Right lobe of liver (tissue), 6 donors: ENCODE data around the gene HPS6. TPM values are rescaled to one million over a fixed set of nuclear protein-coding genes. Genes with fewer than 3 reads are reported as not detected.

Experiments
- ATAC-seq, 4 donors: fragments of 200-7000 bp; cut with Tn5 transposase; one replicate each; pipeline ENCODE4 v1.9.1; 2020; ENCODE audit warnings: mild to moderate bottlenecking in 4 of 4, moderate library complexity in 4 of 4
- DNase-seq, 3 donors: peaks; one replicate each; pipeline ENCODE4 v3.0.0-alpha.2; 2020
- H3K27ac ChIP-seq, 3 donors: fragments of 200-600 bp; one replicate each; pipeline ENCODE4 v1.8.0; 2022
- H3K27me3 ChIP-seq, 2 donors: fragments of 200-600 bp; one replicate each; pipeline ENCODE4 v1.8.0; 2022
- H3K36me3 ChIP-seq, 4 donors: fragments of 200-600 bp; sonication (generic) in 1 of 4; one replicate each; pipeline versions ENCODE4 v1.5.1 to v1.8.0; 2017 to 2022; ENCODE audit warnings: control low read depth in 1 of 4
- H3K4me1 ChIP-seq, 4 donors: fragments of 200-600 bp; sonication (generic) in 1 of 4; one replicate each; pipeline versions ENCODE4 v1.5.1 to v1.8.0; 2017 to 2022; ENCODE audit warnings: control low read depth in 1 of 4
- H3K4me3 ChIP-seq, 3 donors: fragments of 200-600 bp; one replicate each; pipeline ENCODE4 v1.8.0; 2022
- H3K9me3 ChIP-seq, 4 donors: fragments of 200-600 bp; sonication (generic) in 1 of 4; one replicate each; pipeline versions ENCODE4 v1.5.1 to v1.8.0; 2017 to 2022; ENCODE audit warnings: control low read depth in 1 of 4
- POLR2A ChIP-seq: fragments of 450-650 bp; IDR thresholded peaks from one replicate; pipeline ENCODE4 v1.6.1; 2017; ENCODE audit warnings: antibody characterized with exemption, mild to moderate bottlenecking
- WGBS: methylation state at CpG from one replicate; pipeline ENCODE4 v1.1.6; 2018; ENCODE audit warnings: low coverage, low lambda C conversion rate; ENCODE audit not compliant: insufficient coverage; ENCODE audit errors: missing lambda C conversion rate; 5-methylcytosine and 5-hydroxymethylcytosine counted together
- intact Hi-C, 2 donors: fragments of 100-400 bp; cut with DNase I; formaldehyde crosslinking; loops; one replicate each; pipeline versions ENCODE4 v1.11.2 to v1.14.1; 2022
- total RNA-seq, 6 experiments: library from RNA; depleted of rRNA in 2 of 6; stranded (reverse); fragments of >200 nt in 2 of 6; fragmentation: NEBNext Ultra II Directional in 3 of 6; extraction: Animal tissue kit (Norgen Biotek cat#: 25700) in 3 of 6; gene quantifications; one replicate each; pipeline versions ENCODE4 v1.1.0 to v1.2.4, GENCODE V29; 2016 to 2023
- TF ChIP-seq, protein P1 (sequence below), 4 donors: fragments of 200-600 bp in 3 of 4; fragments of 450-650 bp in 1 of 4; IDR thresholded peaks; one replicate each; pipeline versions ENCODE4 v1.5.1 to v1.8.0; 2016 to 2022; ENCODE audit warnings: antibody characterized with exemption in 4 of 4, mild to moderate bottlenecking in 2 of 4
- donor health status: DM: no; HTN: yes; CAD: no.
- donor health status: DM: no; HTN: no; CAD: no.
- donor health status: DM: no; HTN: no; CAD: no.
- donor health status: DM: no; HTN: yes; CAD: no.
- donor health status: DM: no; HTN: yes; CAD: no.

HPS6 gene
- total RNA-seq, 6 experiments from 2014 or later: 6.6 to 11.7 (median 8.4) TPM

DNA sequence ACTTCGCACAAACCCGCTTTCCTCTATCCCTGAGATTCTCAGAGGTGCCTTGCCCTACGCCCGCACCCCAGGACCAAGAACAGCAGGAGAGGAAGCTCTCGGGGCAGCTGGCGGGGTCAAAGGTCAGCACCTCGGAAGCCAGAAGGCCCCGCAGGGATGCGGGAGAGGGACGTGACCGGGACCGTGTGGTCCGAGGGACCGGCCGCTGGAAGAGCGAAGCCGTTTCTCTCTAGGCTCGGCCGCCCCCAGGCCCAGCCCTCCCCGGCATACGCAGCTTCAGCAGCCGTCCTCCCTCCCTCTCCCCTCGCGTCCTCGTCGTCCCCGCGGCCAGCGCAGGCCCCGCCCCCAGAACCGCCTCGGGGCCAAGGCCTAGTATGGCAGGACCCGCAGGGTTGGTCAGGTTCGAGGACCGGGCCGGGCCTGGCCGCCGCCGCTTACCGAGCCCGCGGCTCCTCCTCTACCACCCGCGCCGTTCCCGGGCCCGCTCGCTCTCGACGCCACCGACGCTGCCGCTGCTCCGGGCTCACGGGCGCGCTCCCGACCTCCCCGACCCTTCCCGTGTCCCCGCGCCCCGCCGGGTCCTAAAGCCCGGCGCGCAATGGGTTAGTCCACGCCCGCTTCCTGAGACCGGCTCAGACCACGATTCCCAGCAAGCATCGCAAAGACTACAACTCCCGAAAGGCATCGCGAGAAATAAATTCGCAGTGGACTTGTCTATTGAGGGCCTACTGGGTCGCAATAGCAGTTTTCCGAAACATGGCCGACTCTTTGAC lies 9.3 kb upstream of the HPS6 start, which contains the start of gene ARMH3:
TSS of gene ARMH3 (minus strand) at position 527 of the 773 bp plus-strand sequence. CDS start 16,059 bp downstream, outside the sequence.
- Histone ChIP-seq H3K36me3 (no peaks in the 10 kb centered on the region), H3K4me1 (peaks cover 0 to 16% (median 0%) of the 10 kb centered on the region in 4 donors), H3K27me3 (no peaks in the 10 kb centered on the region), H3K4me3 (peak within 1 kb of the TSS; percentile 76 to 94 (median 89)), H3K27ac (peak within 1 kb of the TSS; percentile 83 to 96 (median 93)), H3K9me3 (no peaks in the 10 kb centered on the region)
- under 1% methylated on average over 19 of the region's 79 CpGs for WGBS
- intact Hi-C loops: no loop called here
- DNase-seq: peak; percentile 90 to 97 (median 95)
- peak; percentile 73 for TF ChIP-seq POLR2A
- TF ChIP-seq, protein P1, sequence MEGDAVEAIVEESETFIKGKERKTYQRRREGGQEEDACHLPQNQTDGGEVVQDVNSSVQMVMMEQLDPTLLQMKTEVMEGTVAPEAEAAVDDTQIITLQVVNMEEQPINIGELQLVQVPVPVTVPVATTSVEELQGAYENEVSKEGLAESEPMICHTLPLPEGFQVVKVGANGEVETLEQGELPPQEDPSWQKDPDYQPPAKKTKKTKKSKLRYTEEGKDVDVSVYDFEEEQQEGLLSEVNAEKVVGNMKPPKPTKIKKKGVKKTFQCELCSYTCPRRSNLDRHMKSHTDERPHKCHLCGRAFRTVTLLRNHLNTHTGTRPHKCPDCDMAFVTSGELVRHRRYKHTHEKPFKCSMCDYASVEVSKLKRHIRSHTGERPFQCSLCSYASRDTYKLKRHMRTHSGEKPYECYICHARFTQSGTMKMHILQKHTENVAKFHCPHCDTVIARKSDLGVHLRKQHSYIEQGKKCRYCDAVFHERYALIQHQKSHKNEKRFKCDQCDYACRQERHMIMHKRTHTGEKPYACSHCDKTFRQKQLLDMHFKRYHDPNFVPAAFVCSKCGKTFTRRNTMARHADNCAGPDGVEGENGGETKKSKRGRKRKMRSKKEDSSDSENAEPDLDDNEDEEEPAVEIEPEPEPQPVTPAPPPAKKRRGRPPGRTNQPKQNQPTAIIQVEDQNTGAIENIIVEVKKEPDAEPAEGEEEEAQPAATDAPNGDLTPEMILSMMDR (IDR thresholded peaks at IDR 0.05): peak in 1 of 4 donors; percentile 11
- peak; percentile 93 to 98 (median 96) for ATAC-seq

DNA sequence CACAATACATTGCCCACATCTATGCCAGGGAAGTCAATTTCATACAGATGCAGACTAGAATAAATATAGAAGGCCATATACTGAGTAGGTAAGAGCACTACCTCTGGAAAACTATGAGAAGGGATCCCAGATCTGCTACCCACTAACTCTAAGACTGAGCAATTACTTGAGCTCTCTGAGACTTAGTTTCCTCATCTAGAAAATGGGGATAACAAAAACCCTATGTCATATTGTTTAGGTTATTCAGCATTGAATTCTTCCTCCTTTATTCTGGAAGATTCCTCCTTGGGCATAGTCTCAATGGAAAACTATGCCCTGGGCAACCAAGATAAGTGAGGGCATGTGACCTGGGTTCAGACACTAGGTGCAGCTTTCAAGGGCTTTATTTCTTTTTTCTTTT lies 5.2 kb upstream of the HPS6 start:
- Histone ChIP-seq H3K27ac (no peak overlapping the region), H3K36me3 (no peaks in the 10 kb centered on the region), H3K9me3 (no peaks in the 10 kb centered on the region), H3K4me1 (peaks cover 0 to 3% (median 0%) of the 10 kb centered on the region in 4 donors), H3K4me3 (no peak overlapping the region), H3K27me3 (no peaks in the 10 kb centered on the region)
- DNase-seq (no peak), ATAC-seq (no peak)
- intact Hi-C loops: no loop called here
- TF ChIP-seq, protein P1 (IDR thresholded peaks at IDR 0.05): no peak
- no peak for TF ChIP-seq POLR2A

DNA sequence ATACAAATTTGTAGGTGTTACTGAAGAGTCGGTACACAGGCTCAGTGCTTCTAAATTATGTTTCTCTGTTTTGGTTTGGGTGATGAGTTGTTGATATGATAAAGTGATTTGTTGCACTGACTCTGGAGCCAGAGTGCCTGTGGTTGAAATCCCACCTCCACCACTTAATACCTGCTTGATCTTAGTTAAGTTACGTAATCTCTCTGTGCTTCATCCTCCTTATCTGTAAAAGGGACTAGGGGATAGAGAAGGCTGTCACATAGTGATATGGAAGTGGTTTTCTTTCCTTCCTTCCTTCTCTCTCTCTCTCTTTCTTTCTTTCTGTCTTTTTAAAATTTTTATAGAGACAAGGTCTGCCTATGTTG lies 664 bp upstream of the HPS6 start:
- intact Hi-C loops: no loop called here
- peaks cover 0 to 18% (median 4%) of the 10 kb centered on the region in 4 donors for H3K4me1 ChIP-seq
- H3K27me3 ChIP-seq: no peaks in the 10 kb centered on the region
- no peaks in the 10 kb centered on the region for H3K36me3 ChIP-seq
- no peak for DNase-seq
- peak overlapping the region; percentile 94 to 100 (median 95) for H3K4me3 ChIP-seq
- TF ChIP-seq, protein P1 (IDR thresholded peaks at IDR 0.05): no peak
- no peaks in the 10 kb centered on the region for H3K9me3 ChIP-seq
- peak overlapping the region in 2 of 3 donors; percentile 84 to 86 for H3K27ac ChIP-seq
- WGBS: 91% methylated on average over 1 of the region's 2 CpGs
- no peak for ATAC-seq

DNA sequence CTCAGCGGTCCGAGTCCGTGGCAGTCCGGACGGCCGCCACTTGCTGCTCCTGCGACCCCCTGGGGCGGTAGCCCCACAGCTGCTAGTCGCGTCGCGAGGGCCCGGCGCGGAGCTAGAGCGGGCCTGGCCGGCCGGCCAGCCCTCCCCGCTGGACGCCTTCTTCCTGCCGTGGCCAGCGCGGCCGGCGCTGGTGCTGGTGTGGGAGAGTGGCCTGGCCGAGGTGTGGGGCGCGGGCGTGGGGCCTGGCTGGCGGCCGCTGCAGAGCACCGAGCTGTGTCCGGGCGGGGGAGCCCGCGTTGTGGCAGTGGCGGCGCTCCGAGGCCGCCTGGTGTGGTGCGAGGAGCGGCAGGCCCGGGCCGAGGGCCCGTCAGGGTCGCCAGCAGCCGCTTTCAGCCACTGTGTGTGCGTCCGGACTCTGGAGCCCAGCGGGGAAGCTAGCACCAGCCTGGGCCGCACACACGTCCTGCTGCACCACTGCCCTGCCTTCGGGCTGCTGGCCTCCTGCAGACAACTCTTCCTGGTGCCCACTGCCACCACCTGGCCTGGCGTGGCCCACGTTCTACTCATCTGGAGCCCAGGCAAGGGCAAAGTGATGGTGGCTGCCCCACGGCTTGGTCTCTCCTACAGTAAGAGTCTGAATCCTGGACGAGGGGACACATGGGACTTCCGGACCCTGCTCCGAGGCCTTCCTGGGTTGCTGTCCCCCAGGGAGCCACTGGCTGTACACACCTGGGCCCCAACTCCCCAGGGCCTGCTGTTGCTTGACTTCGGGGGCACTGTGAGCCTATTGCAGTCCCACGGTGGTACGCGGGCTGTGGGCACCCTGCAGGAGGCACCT lies 631 bp downstream of the HPS6 start:
- Histone ChIP-seq H3K4me3 (peak overlapping the region; percentile 94 to 100 (median 95)), H3K4me1 (peaks cover 0 to 18% (median 4%) of the 10 kb centered on the region in 4 donors), H3K27me3 (no peaks in the 10 kb centered on the region), H3K27ac (peak overlapping the region; percentile 73 to 86 (median 84)), H3K36me3 (no peaks in the 10 kb centered on the region), H3K9me3 (no peaks in the 10 kb centered on the region)
- 10% methylated on average over 17 of the region's 63 CpGs for WGBS
- ATAC-seq: peak; percentile 36 to 58 (median 38)
- peak; percentile 11 for TF ChIP-seq POLR2A
- TF ChIP-seq, protein P1 (IDR thresholded peaks at IDR 0.05): no peak
- intact Hi-C loops: no loop called here
- peak; percentile 51 to 66 (median 54) for DNase-seq
